SK-N-DZ (cell line): Measurements from ENCODE around the gene RPS28.
A peak's percentile ranks its signal among the peaks of the same experiment; 100 is the strongest.

Experiments used
- DNase-seq: peaks from one replicate; pipeline ENCODE4 v3.0.0-alpha.2; 2015; ENCODE audit warnings: low spot score

Gene RPS28

GRCh38 chr19:8319807-8320520, 1.3 kb upstream of the RPS28 start:
- DNase-seq: no peak

DNA sequence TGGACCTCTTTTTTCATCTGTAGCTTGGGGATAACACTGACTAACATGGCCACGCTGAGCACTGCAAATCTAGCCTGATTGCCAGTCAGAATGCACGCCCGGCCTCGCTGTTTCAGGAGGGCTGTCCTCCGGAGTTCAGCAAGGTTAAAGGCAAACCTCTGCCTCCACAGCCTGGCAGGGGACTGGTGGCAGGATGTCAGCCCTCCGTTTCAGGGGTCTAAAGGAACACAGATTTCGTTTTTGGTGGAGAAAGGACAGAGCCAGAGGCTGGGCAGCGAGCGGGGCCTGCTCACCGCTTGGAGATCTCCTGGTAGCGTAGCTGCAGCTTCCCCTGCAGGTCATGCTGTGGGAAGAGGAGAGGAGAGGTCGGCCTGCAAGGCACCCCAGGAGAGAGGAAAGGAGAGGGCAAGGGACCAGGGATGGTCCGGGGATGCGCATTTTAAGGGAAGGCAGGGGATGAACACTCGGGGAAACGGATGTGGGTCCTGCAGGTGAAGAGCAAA, 681 bp upstream of the RPS28 start:
- DNase-seq: no peak

DNA sequence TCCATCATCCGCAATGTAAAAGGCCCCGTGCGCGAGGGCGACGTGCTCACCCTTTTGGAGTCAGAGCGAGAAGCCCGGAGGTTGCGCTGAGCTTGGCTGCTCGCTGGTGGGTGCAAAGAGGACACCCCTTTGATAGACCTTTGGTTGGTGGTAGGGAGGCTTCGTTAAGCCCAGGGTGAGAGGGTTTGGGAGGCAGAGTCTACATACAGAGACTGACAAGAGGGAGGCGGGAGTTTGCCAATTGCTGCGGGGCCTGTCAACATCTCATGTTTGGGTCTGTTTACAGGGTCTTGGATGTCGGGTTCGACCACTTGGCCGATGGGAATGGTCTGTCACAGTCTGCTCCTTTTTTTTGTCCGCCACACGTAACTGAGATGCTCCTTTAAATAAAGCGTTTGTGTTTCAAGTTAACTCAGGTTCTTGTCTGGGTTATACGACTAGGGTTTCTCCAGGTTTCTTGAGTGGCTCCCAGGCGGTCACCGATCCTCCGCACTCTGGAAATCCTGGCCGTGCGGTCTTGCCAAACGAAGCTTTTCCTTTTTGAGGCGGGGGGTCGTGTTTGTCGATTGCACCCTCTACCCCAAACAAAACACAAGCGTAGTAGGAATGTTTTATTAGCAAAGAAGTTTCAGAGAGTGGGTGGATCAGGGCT, 816 bp downstream of the RPS28 start:
- no peak for DNase-seq

DNA sequence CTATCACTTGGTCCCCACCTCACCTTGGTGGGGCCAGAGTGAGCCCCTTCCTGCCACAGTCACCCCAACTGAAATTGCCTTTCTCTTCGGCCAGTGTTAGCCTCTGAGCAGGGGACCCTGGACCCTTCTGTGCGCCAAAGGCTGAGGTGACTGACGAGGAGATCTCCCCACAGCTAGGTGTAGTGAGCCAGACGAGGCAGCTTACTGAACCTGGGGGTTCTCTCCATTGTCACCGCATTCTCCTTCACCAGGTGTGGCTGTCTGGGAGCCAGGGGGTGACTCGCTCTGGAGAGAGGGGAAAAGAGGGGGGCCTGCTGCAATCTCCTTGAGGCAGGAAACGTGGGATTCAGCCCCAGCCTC, 1.3 kb downstream of the RPS28 start:
- no peak for DNase-seq

DNA sequence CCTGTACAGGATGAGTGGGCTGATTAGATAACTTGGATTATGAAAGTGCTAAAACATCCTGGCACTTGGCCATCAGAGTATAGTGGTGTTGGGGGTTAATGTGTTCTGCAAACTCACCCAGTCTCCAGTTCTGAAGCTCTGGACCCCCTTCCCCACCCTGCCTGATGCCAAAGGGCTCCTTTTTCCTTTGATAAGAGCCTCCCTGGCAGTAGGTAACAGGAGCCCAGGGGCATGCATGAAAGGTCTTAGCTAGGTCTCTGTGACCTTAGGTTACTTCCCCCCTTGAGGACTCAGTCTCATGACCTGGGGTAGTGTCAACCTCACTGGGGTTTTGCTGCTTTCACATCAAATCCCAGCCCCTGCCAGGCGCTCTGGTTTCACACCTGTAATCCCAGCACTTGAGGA, 2.5 kb downstream of the RPS28 start:
- no peak for DNase-seq

DNA sequence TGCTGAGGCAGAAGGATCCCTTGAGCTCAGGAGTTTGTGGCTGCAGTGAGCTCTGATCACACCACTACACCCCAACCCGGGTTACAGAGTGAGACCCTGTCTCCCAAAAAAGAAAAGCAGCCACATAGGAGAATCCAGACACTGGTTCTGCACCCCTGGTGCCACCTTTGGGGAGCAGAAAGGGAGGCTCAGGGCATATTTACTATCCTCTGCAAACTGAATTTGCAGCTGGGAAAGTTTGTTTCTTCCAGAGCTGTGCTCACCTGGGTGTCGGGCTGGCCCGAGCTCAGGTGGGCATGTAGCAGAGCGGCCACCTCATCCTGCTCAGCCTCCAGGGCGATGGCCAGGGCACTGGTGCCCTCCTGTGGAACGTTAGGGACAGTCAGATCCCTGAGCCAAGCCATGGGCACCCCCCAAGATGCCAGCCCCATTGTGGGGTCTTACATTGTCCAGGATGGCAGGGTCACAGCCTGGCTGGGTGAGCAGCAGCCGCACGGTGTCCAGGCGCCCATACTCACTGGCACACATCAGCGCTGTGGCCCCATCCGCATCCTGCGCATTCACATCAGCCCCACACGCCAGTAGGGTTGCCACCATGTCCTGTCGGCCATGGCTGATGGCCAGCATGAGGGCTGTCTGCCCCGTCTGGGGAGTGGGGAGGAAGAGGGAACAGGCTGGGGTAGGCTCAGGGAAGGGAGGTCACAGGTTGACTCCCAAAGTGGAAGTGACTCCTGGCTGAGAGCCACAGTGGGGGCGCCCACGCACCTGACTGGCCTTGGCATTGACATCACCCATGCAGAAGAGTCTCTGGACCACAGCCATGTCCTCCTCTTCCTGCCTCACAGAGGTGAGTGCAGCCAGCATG, 3.1 kb downstream of the RPS28 start:
- DNase-seq: no peak

GRCh38 chr19:8325454-8325853, 4.2 kb downstream of the RPS28 start:
- no peak for DNase-seq

DNA sequence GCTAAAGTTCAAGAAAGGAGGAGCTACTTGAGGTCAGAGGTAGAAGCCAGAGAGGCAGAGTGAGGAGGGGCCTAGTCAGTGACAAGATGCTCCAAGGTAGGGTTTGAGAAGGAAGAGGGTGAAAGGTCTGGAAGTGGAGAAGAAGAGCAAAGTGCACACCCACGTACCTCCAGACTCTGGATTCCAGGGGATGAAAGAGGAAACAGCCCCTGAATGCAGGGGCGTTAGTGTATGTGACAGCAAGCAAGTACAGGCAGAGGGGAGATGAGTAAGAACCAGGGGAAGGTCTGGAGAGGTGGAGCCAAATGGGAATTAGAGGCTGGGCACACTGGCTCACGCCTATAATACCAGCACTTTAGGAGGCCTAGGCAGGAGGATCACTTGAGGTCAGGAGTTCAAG, 8.7 kb downstream of the RPS28 start:
- no peak for DNase-seq

- DNase-seq: no peak
Measured at GRCh38 chr19:8331263-8331845, 10.1 kb downstream of the RPS28 start.

GRCh38 chr19:8332976-8333766, 11.9 kb downstream of the RPS28 start:
- DNase-seq: no peak

DNA sequence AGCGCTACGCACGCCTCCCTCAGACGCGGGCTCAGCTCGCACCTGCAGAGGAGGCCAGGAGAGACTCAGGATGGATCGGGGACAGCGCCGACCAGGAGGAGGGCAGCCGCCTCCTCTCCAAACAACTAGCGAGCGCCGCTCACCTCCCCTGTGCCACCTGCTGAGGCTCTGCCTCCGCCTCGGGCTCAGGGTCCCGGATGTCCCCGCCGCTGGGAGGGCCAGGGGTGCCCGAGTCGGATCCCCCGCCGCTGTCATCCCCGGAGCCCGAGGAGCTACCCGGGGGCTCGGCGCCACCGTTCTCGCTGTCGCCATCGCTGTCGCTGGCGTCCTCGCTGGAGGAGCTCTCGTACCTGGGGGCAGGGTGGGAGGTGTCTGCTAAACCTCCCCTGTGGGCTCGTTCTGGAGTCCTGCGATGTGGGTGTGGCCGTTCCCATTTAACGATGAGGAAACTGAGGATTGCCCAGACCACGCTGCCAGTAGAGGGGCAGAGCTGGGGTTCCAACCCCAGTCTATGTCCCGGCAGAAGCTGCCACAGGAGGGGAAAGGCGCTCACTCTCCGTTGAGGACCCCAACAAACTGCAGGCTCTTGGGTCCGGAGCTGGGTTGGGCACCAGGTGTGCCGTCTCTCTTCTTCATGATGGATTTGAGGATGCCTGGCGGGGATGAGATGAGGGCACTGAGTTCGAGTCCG, 12.6 kb downstream of the RPS28 start:
- DNase-seq: no peak

DNA sequence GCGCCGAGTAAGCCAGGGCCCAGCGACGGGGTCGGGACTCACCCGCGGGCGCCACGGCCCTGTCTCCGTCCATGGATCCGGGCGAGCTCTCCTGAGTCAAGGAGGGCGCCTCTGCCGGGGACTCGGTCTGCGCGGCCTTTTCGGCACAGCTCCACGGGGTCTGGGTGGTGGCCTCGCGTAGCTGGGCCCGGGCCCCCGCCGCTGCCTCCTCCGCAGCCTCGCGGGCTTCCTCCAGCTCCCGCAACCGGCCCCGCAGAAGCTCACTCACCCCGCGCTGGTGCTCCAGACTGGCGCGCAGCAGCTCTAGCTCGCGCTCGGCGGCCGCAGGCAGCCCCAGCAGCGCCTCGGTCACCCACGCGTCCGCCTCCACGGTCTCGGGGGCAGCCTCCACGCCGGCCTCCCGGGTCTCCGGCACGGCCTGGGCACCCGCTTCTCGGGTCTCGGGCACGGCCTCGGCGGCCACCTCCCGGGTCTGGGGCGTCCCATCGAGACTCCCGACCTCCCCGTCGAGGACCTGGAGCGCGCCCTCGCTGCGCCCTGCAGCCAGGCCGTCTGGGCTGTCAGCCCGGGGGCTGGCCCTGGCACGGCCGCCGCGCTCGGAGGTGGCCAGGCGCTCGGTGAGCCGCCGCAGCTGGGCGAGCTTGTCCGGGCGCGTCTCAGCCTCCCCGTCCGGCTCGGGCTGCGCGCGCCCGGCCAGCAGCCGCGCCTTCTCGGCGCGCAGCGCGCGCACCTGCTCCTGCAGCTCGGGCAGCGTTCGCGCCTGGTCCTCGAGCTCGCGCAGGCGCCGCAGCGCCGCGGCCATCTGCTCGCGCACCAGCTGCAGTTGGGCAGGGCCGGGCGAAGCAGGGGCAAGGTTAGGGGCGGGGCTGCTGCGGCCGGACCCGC, 13.4 kb downstream of the RPS28 start:
- peak; percentile 63 for DNase-seq

DNA sequence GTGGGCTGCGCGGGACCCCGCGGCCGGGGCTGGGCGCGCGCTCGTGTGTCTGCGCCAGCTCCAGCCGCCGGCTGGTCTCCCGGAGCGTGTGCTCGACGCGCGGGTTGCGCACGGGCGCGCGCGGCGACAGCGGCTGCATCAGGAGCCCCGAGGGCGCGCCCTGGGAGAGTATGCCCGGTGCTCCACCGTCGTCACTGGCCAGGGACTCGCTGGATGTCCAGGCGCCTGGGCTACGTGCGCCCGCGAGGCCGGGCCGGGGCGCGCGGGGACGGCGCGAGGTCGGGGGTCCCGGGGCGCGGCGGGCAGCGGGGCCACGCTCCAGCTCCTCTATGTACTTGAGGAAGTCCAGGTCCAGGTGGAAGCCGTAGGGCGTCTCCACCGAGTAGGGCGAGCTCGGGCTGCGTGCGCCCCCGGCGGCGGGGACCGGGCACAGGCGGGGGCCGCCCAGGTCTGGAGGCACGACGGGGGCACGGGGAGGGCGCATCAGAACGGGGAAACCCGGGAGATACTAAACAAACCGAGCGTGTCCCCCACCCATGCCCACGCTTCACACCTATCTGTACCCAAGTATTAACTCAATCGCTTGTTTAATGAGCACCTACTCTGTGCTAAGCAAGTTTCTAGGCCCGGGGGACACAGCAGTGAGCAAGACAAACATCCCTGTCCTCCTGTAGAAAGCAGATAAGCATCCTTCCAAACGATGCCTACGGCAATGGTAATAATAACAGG, 14.2 kb downstream of the RPS28 start:
- DNase-seq: no peak

DNA sequence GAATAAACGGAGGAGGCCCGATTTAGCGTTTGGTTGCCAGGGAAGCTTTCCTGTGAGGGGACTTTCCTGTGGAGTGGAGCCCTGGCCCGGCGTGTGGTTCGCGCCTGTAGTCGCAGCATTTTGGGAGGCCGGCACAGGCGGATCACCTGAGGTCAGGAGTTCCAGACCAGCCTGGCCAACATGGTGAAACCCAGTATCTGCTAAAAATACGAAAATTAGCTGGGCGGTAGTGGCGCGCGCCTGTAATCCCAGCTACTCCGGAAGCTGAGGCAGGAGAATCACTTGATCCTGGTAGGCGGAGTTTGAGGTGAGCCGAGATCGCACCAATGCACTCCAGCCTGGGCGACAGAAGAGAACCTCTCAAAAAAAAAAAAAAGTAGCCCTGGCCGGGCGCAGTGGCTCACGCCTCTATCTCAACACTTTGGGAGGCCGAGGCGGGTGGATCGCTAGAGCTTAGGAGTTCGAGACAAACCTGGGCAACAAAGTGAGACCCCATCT, 14.8 kb downstream of the RPS28 start:
- no peak for DNase-seq

GRCh38 chr19:8336660-8337059, 15.4 kb downstream of the RPS28 start:
- DNase-seq: no peak

- no peak for DNase-seq
Measured at GRCh38 chr19:8337728-8338127, 16.4 kb downstream of the RPS28 start.

GRCh38 chr19:8338835-8339234, 17.5 kb downstream of the RPS28 start:
- DNase-seq: no peak

GRCh38 chr19:8340341-8341096, 19.2 kb downstream of the RPS28 start:
- no peak for DNase-seq
